Left ventricle myocardium inferior (tissue), 1 donor: ENCODE measurements around the gene SPDEF. TPM values are rescaled to one million over a fixed set of nuclear protein-coding genes. Genes with fewer than 3 reads are reported as not detected.

Experiments used
- DNase-seq: peaks from one replicate; pipeline ENCODE4 v3.0.0-alpha.2; 2020
- H3K27ac ChIP-seq: fragments of 200-600 bp; replicated peaks from 2 replicates; pipeline ENCODE4 v1.8.0; 2021
- H3K27me3 ChIP-seq: fragments of 200-600 bp; 2 replicates; pipeline ENCODE4 v1.8.0; 2021; ENCODE audit warnings: low read depth
- H3K36me3 ChIP-seq: fragments of 200-600 bp; 2 replicates; pipeline ENCODE4 v1.8.0; 2021
- H3K4me1 ChIP-seq: fragments of 200-600 bp; 2 replicates; pipeline ENCODE4 v1.8.0; 2021
- H3K4me3 ChIP-seq: fragments of 200-600 bp; 2 replicates; pipeline ENCODE4 v1.8.0; 2021; ENCODE audit warnings: mild to moderate bottlenecking, moderate library complexity
- H3K9me3 ChIP-seq: fragments of 200-600 bp; replicated peaks from 2 replicates; pipeline ENCODE4 v1.8.0; 2021
- CTCF ChIP-seq: fragments of 200-600 bp; IDR thresholded peaks from 2 replicates; pipeline ENCODE4 v1.8.0; 2021; ENCODE audit warnings: antibody characterized with exemption, mild to moderate bottlenecking, borderline replicate concordance
- intact Hi-C: fragments of 100-400 bp; cut with micrococcal nuclease; formaldehyde crosslinking; loops from one replicate; pipeline ENCODE4 v1.11.0; 2022
- total RNA-seq: library from RNA; stranded (reverse); fragmentation: NEBNext Ultra II Directional; extraction: Animal tissue kit (Norgen Biotek cat#: 25700); gene quantifications from one replicate; pipeline ENCODE4 v1.2.1, GENCODE V29; 2021
- donor health status: DM: no; HTN: yes; CAD: no; lungs with severe emphysema.

Gene SPDEF
- total RNA-seq, 1 donor from 2014 or later: 0.11 TPM

GRCh38 chr6:34572021-34572420 lies 15.9 kb upstream of the SPDEF start:
- Histone ChIP-seq H3K36me3 (no peaks in the 10 kb centered on the region), H3K27ac (no peak overlapping the region), H3K4me1 (no peaks in the 10 kb centered on the region), H3K27me3 (peaks cover 35% of the 10 kb centered on the region), H3K4me3 (no peak overlapping the region), H3K9me3 (no peaks in the 10 kb centered on the region)
- no peak for TF ChIP-seq CTCF
- no peak for DNase-seq
- intact Hi-C loops: no loop called here

- peak; percentile 39 for DNase-seq
- no peak overlapping the region for H3K4me3 ChIP-seq
- H3K27me3 ChIP-seq: peaks cover 41% of the 10 kb centered on the region
- H3K36me3 ChIP-seq: no peaks in the 10 kb centered on the region
- intact Hi-C loops: no loop called here
- H3K9me3 ChIP-seq: no peaks in the 10 kb centered on the region
- H3K27ac ChIP-seq: no peak overlapping the region
- no peak for TF ChIP-seq CTCF
- no peaks in the 10 kb centered on the region for H3K4me1 ChIP-seq
These were observed 15.3 kb upstream of the SPDEF start for GRCh38 chr6:34571388-34571787.

GRCh38 chr6:34570066-34570833 lies 14.1 kb upstream of the SPDEF start:
- H3K4me1 ChIP-seq: no peaks in the 10 kb centered on the region
- no peaks in the 10 kb centered on the region for H3K36me3 ChIP-seq
- TF ChIP-seq CTCF: no peak
- DNase-seq: no peak
- no peak overlapping the region for H3K27ac ChIP-seq
- intact Hi-C loops: no loop called here
- H3K27me3 ChIP-seq: peaks cover 49% of the 10 kb centered on the region
- no peaks in the 10 kb centered on the region for H3K9me3 ChIP-seq
- H3K4me3 ChIP-seq: no peak overlapping the region

GRCh38 chr6:34569361-34569973 lies 13.3 kb upstream of the SPDEF start:
- Histone ChIP-seq H3K4me1 (no peaks in the 10 kb centered on the region), H3K27me3 (peaks cover 56% of the 10 kb centered on the region), H3K9me3 (no peaks in the 10 kb centered on the region), H3K4me3 (no peak overlapping the region), H3K36me3 (no peaks in the 10 kb centered on the region), H3K27ac (no peak overlapping the region)
- TF ChIP-seq CTCF: no peak
- intact Hi-C loops: no loop called here
- no peak for DNase-seq

GRCh38 chr6:34568341-34569201 lies 12.4 kb upstream of the SPDEF start:
- no peak for DNase-seq
- peaks cover 64% of the 10 kb centered on the region for H3K27me3 ChIP-seq
- TF ChIP-seq CTCF: no peak
- no peak overlapping the region for H3K4me3 ChIP-seq
- intact Hi-C loops: no loop called here
- H3K9me3 ChIP-seq: no peaks in the 10 kb centered on the region
- no peaks in the 10 kb centered on the region for H3K4me1 ChIP-seq
- H3K36me3 ChIP-seq: no peaks in the 10 kb centered on the region
- no peak overlapping the region for H3K27ac ChIP-seq
